HG02973 (cell line): Measurements from ENCODE around the gene NCKAP5.

Source experiments
- ATAC-seq: cut with Tn5 transposase; IDR thresholded peaks from one replicate; pipeline ENCODE4 v1.9.1; 2021; ENCODE audit warnings: moderate library complexity; ENCODE audit not compliant: unreplicated experiment

The NCKAP5 gene

DNA sequence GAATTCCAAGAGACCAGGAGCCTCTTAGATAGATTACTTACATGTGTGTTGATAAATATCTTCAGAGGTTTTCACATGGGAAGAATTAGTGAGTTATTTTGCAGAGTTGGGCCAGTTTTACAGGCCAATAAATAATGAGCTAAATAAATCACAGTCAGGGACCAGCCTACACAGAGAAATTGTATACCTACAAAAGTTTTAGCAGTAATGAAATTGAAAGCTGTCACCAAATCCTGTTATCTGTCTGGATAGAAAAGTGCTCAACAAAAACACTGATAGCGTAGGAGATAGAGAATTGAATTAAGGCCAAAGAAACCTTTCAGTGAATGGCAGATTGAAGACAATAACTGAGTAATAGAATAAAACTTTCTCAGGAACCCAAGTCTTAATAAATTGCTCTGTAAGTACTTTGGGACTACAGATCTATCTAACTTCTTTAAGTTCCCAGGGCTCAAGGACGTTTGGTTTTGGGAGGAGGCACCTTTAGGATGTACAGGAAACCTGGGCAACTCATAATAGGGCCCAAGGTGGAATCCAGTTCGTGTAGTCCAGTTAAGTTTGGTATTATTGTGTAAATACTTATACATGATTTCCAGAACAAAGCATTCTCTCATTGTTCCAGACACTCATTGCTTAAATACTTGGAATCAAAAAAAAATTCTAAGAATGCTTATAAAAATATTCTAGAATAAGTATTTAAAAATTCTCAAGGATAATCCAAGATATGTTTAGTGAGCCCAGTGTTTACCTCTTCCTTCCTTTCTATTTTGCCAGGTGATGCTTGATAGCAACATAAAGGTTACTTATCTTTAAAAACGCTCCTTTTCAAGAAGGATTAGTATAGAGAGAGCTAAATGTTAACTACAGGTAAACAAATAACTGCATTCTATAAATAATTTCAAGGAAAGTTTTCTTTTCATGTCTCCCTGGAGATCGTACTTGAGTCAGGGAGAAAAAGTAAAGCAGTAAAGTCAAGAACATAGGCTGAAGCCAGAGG, 134.5 kb downstream of the NCKAP5 start:
- ATAC-seq, result no peak

DNA sequence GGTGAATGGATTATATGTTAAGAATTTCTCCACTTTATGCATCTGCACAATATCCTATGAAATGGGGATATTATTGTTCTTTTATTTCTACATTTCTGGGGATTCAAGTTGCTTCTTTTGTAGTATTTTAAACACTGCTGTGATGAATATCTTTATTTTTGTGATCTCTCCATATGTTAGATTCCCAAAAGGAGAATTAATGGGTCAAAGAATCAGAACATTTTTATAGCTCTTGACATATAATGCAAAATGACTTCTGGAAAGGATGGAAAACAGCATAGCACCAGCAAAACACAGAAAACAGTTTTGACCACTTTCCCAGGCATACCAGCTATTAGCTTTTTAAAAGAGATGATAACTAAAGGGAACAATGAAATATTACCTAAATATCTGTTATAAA, 135.5 kb downstream of the NCKAP5 start:
- ATAC-seq, result no peak

GRCh38 chr2:133431289-133431688, 137.0 kb downstream of the NCKAP5 start:
- ATAC-seq, result no peak

GRCh38 chr2:133426791-133427190, 141.5 kb downstream of the NCKAP5 start:
- ATAC-seq, result no peak

DNA sequence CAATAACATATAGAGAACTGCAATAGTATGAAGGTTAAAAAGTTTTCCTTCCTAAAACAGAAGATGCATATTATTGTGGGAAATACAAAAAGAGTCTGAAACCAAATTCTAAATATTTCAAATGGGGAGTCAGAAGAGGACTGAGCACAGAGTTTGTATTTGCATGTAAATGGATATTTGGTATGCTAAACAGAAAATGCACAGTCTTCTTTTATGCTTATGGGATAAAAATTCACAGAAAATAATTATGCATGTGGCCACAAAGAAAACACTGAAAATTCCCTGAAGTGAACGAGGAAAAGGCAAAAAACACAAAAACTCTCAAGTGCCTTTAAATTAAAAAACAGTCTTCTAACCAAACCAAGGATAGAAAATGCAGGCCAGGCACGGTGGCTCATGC, 142.7 kb downstream of the NCKAP5 start:
- ATAC-seq, result no peak

- no peak for ATAC-seq
Observed at GRCh38 chr2:133424876-133425275, 143.4 kb downstream of the NCKAP5 start.

DNA sequence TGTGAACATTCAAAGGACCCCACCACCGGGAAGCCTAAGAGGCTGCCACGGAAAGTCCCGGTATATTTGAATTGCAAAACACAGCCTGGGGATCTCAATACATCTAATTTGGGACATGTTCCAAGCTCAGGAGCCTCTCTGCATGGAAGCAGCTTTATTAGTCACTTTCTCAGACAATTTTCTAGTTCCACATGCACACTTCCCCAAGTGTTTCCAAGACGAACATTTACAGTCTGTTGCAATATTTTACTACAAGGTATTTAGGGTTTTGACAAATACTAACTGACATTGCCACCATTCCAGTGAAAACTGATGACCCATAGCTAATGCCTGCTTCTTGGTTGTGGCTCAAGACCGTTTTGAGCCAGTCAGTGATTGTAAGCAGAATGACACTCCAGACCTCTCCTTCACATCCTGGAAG, 145.3 kb downstream of the NCKAP5 start:
- no peak for ATAC-seq

GRCh38 chr2:133421516-133422324, 146.5 kb downstream of the NCKAP5 start:
- ATAC-seq, result peak; percentile 96

- ATAC-seq, result no peak
Observed at GRCh38 chr2:133420788-133421187, 147.5 kb downstream of the NCKAP5 start.

GRCh38 chr2:133418671-133419070, 149.6 kb downstream of the NCKAP5 start:
- no peak for ATAC-seq

- no peak for ATAC-seq
Observed at GRCh38 chr2:133418021-133418420, 150.2 kb downstream of the NCKAP5 start.

GRCh38 chr2:133417415-133417814, 150.8 kb downstream of the NCKAP5 start:
- ATAC-seq, result no peak

DNA sequence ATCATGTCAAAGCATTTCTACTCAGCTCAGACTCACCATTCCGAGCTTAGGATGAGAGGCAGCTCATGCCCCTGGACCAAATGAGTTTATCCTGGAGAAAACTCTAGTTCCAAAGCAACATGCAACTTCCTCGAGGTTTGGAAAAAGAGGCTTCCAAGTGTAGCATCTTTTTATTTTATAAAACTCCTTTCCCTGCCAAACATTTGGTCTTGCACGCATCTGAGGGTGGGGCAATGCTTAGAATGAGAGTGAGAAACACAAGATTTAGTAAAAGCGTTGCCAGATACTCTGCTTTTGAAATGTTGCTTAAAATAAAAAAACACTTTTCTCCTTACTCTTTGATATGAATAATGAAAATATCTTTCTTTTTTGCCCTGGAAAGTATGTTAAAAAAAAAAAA, 151.5 kb downstream of the NCKAP5 start:
- ATAC-seq, result no peak

DNA sequence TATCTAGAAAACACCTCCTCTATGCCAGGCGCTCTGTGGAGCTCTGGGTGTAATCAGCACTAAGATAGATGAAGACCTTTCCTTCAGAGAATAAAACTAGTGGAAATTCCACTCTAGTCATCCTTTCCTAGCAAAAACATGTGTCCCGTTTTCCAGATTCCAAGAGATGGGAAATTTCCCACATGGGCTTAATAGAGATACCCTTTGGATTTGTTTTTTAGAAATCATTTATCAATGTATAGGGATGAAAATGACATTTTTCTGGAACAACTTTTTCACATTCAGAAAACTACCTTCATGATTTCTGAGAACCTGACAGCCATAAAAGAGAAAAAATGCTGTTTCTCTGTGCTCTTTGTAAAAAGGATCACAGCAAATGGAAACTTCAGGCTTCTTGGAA, 152.1 kb downstream of the NCKAP5 start:
- no peak for ATAC-seq

- ATAC-seq, result no peak
Observed at GRCh38 chr2:133415210-133415876, 152.9 kb downstream of the NCKAP5 start.

DNA sequence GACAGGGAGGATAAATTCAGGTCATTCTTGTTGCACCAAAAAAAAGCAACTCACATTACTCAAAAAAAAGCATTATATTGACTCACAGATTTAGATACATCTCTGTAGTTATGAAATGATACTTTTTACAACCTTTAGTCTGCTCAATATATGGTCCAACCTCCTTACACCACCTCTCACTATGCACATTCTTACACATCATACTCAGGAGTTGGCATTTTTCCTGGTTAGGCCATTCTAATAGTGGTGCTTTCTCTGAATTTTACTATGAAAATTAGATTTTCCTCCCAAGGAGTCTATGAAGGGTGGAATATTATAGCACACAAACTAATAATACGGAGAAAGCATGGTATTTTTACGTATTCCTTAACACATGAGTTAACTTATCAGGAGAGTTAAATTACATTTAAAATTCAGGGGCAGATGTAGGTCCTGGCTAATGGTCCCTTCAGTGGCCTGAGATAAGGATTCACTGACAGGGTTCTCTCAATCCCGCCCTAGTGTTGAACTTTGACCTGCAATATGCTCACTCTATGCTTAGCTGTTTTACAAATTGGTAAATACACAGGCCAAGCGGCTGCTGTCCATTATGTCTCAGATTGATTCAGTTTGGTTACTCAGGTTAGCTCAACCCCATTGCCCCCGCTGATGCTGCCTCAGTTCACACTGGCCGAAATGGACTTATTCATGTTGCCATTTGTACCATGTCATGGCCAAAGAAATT, 153.6 kb downstream of the NCKAP5 start:
- no peak for ATAC-seq

GRCh38 chr2:133413863-133414262, 154.4 kb downstream of the NCKAP5 start:
- no peak for ATAC-seq

- no peak for ATAC-seq
Observed at GRCh38 chr2:133412694-133413093, 155.6 kb downstream of the NCKAP5 start.

- ATAC-seq, result no peak
Observed at GRCh38 chr2:133411857-133412256, 156.4 kb downstream of the NCKAP5 start.

- no peak for ATAC-seq
Observed at GRCh38 chr2:133411101-133411500, 157.2 kb downstream of the NCKAP5 start.
